Measurements from ENCODE around the gene DHRS7B.

Gene DHRS7B

DNA sequence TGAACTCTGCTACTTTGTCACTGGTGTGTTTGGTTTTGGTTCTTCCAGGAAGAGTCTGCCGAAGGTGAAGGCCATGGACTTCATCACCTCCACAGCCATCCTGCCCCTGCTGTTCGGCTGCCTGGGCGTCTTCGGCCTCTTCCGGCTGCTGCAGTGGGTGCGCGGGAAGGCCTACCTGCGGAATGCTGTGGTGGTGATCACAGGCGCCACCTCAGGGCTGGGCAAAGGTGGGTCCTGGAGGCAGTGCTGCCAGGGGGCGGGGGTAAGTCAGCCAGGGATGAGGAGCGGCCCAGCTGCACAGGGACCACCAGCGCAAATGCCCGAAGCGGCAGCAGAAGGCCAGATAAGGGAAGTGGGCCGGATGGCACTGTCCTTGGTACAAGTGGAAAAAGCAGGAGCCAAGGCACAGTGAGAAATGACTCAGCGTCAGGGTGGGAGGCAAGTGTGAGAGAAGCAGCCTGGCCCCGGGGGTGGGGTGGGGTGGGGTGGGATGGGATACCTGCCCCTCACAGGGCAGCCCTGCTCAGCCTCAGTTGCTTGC lies 45.3 kb downstream of the DHRS7B start:
- TF ChIP-seq, protein P1, sequence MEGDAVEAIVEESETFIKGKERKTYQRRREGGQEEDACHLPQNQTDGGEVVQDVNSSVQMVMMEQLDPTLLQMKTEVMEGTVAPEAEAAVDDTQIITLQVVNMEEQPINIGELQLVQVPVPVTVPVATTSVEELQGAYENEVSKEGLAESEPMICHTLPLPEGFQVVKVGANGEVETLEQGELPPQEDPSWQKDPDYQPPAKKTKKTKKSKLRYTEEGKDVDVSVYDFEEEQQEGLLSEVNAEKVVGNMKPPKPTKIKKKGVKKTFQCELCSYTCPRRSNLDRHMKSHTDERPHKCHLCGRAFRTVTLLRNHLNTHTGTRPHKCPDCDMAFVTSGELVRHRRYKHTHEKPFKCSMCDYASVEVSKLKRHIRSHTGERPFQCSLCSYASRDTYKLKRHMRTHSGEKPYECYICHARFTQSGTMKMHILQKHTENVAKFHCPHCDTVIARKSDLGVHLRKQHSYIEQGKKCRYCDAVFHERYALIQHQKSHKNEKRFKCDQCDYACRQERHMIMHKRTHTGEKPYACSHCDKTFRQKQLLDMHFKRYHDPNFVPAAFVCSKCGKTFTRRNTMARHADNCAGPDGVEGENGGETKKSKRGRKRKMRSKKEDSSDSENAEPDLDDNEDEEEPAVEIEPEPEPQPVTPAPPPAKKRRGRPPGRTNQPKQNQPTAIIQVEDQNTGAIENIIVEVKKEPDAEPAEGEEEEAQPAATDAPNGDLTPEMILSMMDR (IDR thresholded peaks at IDR 0.05; ENCODE audit: low read depth, low read length): no peak
- TF ChIP-seq, protein P2, sequence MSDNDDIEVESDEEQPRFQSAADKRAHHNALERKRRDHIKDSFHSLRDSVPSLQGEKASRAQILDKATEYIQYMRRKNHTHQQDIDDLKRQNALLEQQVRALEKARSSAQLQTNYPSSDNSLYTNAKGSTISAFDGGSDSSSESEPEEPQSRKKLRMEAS (IDR thresholded peaks at IDR 0.05; ENCODE audit: low read depth, low read length): no peak
- TF ChIP-seq MYC (IDR thresholded peaks at IDR 0.05; ENCODE audit: low read depth, low read length) (no peak), POLR2A (IDR thresholded peaks at IDR 0.05; ENCODE audit: extremely low read depth, insufficient read length) (no peak)

DNA sequence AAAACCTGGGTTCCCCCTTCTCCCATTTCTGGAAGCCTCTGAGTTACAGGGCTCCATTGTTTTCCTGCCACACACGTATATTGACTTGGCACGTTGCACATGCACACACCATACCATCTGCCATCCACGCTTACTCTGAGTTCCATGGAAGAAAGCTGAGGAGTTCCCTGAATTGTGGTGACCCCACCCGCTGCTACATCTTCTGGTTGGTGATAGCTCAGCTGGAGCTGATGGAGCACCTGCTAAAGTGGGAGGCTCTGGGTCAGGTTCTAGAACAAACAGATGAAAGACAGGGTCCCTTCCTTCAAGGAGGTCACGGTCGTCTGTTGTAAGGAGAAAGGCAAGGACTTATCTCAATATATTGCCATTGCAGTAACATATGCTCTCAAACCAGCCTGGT lies 46.1 kb downstream of the DHRS7B start:
- TF ChIP-seq MYC (IDR thresholded peaks at IDR 0.05; ENCODE audit: low read depth, low read length) (no peak), POLR2A (IDR thresholded peaks at IDR 0.05; ENCODE audit: extremely low read depth, insufficient read length) (no peak)
- TF ChIP-seq, protein P1 (IDR thresholded peaks at IDR 0.05; ENCODE audit: low read depth, low read length): no peak
- TF ChIP-seq, protein P2 (IDR thresholded peaks at IDR 0.05; ENCODE audit: low read depth, low read length): no peak
- no peak overlapping the region for H3K4me3 ChIP-seq (ENCODE audit: low read depth, low read length)
- DNase-seq (ENCODE audit: low read depth): no peak

More for the DNA sequence above, 45.3 kb downstream of the DHRS7B start:
- no peak overlapping the region for H3K4me3 ChIP-seq (ENCODE audit: low read depth, low read length)
- no peak for DNase-seq (ENCODE audit: low read depth)

DNA sequence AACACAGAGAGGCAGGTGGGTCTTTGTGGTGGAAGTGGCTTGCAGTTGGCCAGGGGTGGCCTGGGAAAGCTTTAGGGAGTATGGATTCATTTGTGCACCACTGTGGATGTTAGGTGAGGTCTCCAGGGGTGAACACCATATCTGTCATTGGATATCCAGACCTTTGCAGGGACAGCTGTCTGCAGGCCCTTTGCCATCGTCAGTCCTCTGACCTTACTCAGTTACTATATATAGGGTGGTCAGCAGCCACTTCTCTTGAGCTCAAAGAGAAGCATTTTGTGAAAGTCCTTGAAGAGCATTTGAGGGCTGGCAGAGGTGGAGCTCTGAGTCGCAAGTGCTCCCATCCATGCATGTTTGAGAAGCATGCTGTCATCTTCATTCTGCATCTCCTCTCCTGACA lies 46.8 kb downstream of the DHRS7B start:
- H3K4me3 ChIP-seq (ENCODE audit: low read depth, low read length): no peak overlapping the region
- DNase-seq (ENCODE audit: low read depth): no peak
- TF ChIP-seq MYC (IDR thresholded peaks at IDR 0.05; ENCODE audit: low read depth, low read length) (no peak), POLR2A (IDR thresholded peaks at IDR 0.05; ENCODE audit: extremely low read depth, insufficient read length) (no peak)
- TF ChIP-seq, protein P2 (IDR thresholded peaks at IDR 0.05; ENCODE audit: low read depth, low read length): no peak
- TF ChIP-seq, protein P1 (IDR thresholded peaks at IDR 0.05; ENCODE audit: low read depth, low read length): no peak

DNA sequence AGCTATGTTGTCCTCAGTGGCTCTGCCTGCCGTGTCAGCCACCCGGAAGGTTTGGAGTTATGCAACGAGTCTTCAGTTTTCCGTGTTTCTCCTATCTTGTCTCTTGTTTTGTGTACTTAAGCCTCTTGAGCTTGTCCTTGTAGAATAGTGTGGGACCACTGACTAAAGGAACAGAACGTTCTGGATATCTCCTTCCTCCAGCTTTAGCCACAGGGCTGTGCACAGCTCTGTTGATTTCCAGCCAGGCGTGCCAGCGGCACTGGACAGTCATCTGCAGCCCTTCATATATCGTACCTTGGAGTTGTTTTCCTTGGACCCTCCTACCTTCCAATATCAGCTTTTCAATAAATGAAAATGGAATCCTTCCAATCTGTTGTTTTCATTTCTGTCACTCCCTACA lies 47.4 kb downstream of the DHRS7B start:
- no peak overlapping the region for H3K4me3 ChIP-seq (ENCODE audit: low read depth, low read length)
- no peak for DNase-seq (ENCODE audit: low read depth)
- TF ChIP-seq, protein P1 (IDR thresholded peaks at IDR 0.05; ENCODE audit: low read depth, low read length): no peak
- no peak for TF ChIP-seq POLR2A (IDR thresholded peaks at IDR 0.05; ENCODE audit: extremely low read depth, insufficient read length)
- TF ChIP-seq MYC (IDR thresholded peaks at IDR 0.05; ENCODE audit: low read depth, low read length): no peak

DNA sequence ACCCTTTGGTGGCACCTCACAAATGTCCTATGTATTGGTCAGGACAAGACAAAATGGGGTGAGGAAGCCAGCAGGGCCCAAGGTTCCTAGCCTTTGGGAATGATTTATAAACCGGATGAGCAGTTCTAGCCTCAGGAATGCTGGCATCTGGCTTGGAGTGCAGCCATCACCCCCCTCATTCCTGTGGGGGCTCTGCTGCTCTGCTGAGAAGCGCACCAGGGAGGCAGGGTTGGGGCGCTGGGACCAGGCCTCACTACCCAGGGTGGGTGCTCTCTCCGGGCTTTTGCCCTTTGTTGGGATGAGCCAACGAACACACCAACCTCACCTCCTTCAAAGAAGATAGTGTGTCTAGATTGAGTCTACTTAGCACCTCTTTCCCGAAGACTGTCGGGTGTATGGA lies 47.9 kb downstream of the DHRS7B start:
- DNase-seq (ENCODE audit: low read depth): no peak
- TF ChIP-seq MYC (IDR thresholded peaks at IDR 0.05; ENCODE audit: low read depth, low read length) (no peak), POLR2A (IDR thresholded peaks at IDR 0.05; ENCODE audit: extremely low read depth, insufficient read length) (no peak)
- TF ChIP-seq, protein P2 (IDR thresholded peaks at IDR 0.05; ENCODE audit: low read depth, low read length): no peak
- TF ChIP-seq, protein P1 (IDR thresholded peaks at IDR 0.05; ENCODE audit: low read depth, low read length): no peak
- no peak overlapping the region for H3K4me3 ChIP-seq (ENCODE audit: low read depth, low read length)
